Lower leg skin (tissue), 4 donors: Measurements from ENCODE around the gene LMO1. TPM values are rescaled to one million over a fixed set of nuclear protein-coding genes. Genes with fewer than 3 reads are reported as not detected.
A peak's percentile ranks its signal among the peaks of the same experiment; 100 is the strongest.

Experiments used
- DNase-seq, 2 donors: peaks; one replicate each; pipeline ENCODE4 v3.0.0-alpha.2; 2019; ENCODE audit warnings: low spot score in 2 of 2
- H3K4me3 ChIP-seq: fragments of 200-600 bp; sonication (generic); 2 replicates; pipeline ENCODE4 v1.5.1; 2017; ENCODE audit warnings: mild to moderate bottlenecking, low read depth; ENCODE audit not compliant: poor library complexity, severe bottlenecking
- CTCF ChIP-seq, 3 donors: fragments of 450-650 bp; IDR thresholded peaks; one replicate each; pipeline ENCODE4 v1.5.1; 2016; ENCODE audit warnings: antibody characterized with exemption in 3 of 3, mild to moderate bottlenecking in 3 of 3, moderate library complexity in 2 of 3
- POLR2A ChIP-seq, 2 donors: fragments of 450-650 bp; IDR thresholded peaks; one replicate each; pipeline ENCODE4 v1.6.1; 2016 to 2017; ENCODE audit warnings: antibody characterized with exemption in 2 of 2, mild to moderate bottlenecking in 1 of 2, moderate library complexity in 1 of 2
- WGBS, 2 donors: methylation state at CpG; one replicate each; pipeline ENCODE4 v1.1.5; 2018; 5-methylcytosine and 5-hydroxymethylcytosine counted together
- intact Hi-C: fragments of 100-400 bp; cut with DNase I; formaldehyde crosslinking; loops from one replicate; pipeline ENCODE4 v1.15.0; 2023; ENCODE audit warnings: low total_unique reads
- total RNA-seq, 4 donors: library from RNA; depleted of rRNA; stranded (reverse); fragments of >200 nt; gene quantifications; one replicate each; pipeline ENCODE4 v1.1.0, GENCODE V29; 2016

The LMO1 gene
- total RNA-seq, 4 donors from 2014 or later: 7.0 to 19.3 (median 8.4) TPM

DNA sequence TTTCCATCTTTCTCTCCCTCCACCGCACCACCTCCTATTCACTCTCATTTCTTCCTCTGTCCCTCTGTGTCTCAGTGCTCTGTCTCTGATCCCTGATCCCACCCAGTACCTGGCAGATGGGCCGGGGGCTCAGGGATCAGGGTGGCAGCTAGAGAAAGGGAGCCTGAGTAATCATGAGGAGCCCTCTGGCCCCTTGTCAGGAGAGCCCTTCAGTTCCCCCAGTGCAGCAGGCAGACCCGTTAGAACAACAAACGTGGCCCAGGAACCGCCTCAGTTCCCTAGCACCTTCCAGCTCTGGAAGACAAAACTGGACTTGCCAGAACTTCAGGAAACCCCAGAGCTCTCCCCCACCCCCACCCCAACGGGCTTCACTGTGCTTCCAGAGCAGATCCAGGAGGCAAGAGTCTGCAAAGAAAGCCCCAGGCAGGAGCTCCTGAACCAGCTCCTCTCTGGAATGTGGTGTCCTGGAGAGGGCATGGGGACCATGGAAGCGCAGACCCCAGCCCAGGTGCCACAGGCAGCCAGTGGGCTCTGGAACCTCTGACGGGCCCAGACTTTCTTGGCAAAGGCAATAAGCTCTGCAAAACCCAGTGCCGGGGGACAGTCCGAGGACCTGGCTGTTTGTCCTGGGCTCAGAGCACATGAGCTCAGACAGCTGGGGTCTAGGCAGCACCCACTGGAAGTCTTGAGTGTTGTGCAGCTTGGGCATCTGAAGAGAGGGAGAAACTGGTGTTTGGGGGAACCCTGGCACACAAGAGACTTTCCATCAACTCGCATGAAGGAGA lies 43.2 kb downstream of the LMO1 start:
- DNase-seq: no peak
- intact Hi-C loops: loop anchor here (5.0 to 10.0 kb wide), 2 partner anchors 92 to 344 kb away; no protein-coding TSS in a partner anchor
- TF ChIP-seq POLR2A (IDR thresholded peaks at IDR 0.05) (no peak), CTCF (IDR thresholded peaks at IDR 0.05) (no peak)
- H3K4me3 ChIP-seq: no peak overlapping the region
- 68 to 86% methylated on average over 8 to 11 of the region's 11 CpGs for WGBS, 2 donors

DNA sequence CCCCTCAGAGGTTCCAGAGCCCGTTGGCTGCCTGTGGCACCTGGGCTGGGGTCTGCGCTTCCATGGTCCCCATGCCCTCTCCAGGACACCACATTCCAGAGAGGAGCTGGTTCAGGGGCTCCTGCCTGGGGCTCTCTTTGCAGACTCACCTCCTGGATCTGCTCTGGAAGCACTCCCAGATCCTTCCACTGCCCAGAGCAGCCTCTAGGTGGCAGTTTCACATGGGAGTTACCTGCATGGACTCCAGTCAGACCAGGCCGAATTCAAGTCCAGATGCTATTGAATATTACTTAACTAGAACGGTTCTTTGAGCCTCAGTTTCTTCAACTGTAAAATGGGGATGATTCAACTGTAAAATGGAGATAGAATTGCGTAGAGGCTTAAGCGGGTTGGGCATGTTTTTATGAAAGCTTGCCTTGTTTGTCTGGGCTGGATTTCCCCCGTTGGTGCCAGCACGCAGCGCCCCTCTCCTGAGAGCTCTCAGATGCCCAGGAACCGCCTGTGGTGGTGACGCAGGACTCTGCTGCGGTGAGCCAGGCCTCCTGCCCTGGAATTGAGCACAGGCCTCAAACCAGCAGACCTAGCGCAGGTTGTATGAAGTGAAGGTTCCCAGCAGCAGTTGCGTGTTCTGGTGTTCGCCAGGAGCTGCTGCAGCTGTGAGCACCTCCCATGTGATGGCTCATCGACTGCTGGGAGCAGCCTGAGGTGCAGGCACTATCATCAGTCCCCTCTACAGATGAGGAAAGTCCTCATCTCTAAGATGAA lies 44.2 kb downstream of the LMO1 start:
- intact Hi-C loops: loop anchor here (5.0 to 10.0 kb wide), 2 partner anchors 93 to 345 kb away; no protein-coding TSS in a partner anchor
- WGBS, 2 donors: 86% methylated on average over 16 of the region's 16 CpGs
- DNase-seq: no peak
- no peak overlapping the region for H3K4me3 ChIP-seq
- TF ChIP-seq CTCF (IDR thresholded peaks at IDR 0.05) (no peak), POLR2A (IDR thresholded peaks at IDR 0.05) (no peak)

DNA sequence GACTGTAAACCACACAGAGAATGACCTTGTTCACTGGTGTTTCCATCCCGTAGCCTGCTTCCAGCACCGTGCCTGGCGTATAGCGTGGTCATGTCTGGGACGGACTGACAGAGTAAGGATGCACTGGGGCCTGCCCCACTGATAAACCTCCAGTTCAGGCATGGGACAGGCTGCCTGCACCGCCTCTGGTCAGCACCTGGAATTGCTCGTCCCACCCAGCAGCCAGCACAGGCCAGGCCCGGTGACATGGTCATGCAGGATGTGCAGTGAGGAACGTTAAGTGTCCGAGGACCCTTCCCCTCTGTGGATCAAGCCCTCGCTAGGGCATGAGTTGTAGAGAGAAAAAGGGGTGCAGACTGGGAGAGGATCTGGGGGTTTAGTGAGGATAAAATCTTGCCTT lies 44.8 kb downstream of the LMO1 start:
- no peak for TF ChIP-seq POLR2A (IDR thresholded peaks at IDR 0.05)
- TF ChIP-seq CTCF (IDR thresholded peaks at IDR 0.05): no peak
- intact Hi-C loops: no loop called here
- DNase-seq: no peak
- 86 to 87% methylated on average over 11 of the region's 11 CpGs for WGBS, 2 donors
- no peak overlapping the region for H3K4me3 ChIP-seq

DNA sequence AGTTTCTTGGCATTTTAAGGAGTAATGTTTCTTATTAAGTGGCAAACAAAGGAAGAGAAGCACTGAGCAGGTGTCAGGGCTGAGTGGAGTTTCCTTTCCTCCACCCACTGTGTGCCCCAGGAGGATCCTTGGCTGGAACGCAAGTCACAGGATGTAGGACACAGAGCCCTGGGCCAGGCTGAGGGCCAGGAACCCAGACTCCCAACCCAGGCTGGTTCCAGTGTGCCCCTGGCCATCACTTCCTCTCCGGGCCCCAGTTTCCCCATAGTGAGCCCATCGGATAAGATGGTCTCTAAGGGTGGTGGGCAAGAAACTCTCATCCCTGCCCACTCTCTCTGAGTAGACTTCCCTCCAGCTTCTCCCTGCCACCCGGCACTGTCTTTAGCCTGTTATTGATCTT lies 45.3 kb downstream of the LMO1 start:
- intact Hi-C loops: no loop called here
- TF ChIP-seq POLR2A (IDR thresholded peaks at IDR 0.05): no peak
- no peak for TF ChIP-seq CTCF (IDR thresholded peaks at IDR 0.05)
- DNase-seq: peak in 1 of 2 donors; percentile 80
- no peak overlapping the region for H3K4me3 ChIP-seq
- 71 to 82% methylated on average over 4 of the region's 4 CpGs for WGBS, 2 donors

DNA sequence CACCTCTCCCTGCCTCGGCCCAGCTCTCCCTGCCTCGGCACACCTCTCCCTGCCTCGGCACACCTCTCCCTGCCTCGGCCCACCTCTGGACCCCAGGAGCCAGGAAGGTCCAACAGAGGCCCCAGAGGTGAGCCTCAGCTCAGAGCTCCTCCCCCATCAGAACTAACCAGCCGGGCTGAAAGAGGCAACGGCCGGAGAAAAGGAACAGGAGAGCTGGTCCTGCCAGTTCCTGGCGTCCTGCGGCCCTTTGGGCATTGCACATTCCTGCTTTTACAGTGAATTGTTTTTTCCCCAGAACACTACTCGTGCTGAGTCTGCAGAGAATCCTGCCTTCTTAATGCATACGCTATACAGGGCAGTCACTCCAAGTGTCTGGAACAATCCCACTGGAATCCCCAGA lies 45.8 kb downstream of the LMO1 start:
- WGBS, 2 donors: 68 to 82% methylated on average over 11 of the region's 11 CpGs
- no peak for TF ChIP-seq POLR2A (IDR thresholded peaks at IDR 0.05)
- TF ChIP-seq CTCF (IDR thresholded peaks at IDR 0.05): no peak
- no peak overlapping the region for H3K4me3 ChIP-seq
- intact Hi-C loops: no loop called here
- no peak for DNase-seq
